Nephron progenitor cell (in vitro differentiated cells): ENCODE results near the gene PPP1R16B.
"Not testable (repeated sequence)": the region's sequence is repeated elsewhere in the genome, so short reads cannot be mapped to it uniquely, and the experiment has no call there.

Experiments used
- DNase-seq: peaks from one replicate; pipeline ENCODE4 v3.0.0; 2021
- H3K27ac Mint-ChIP-seq: 2 replicates; pipeline ENCODE4 v1.8.0; 2021; ENCODE audit warnings: mild to moderate bottlenecking, moderate library complexity, mixed read lengths
- H3K27me3 Mint-ChIP-seq: 2 replicates; pipeline ENCODE4 v1.8.0; 2021; ENCODE audit warnings: mild to moderate bottlenecking, low read depth, mixed read lengths; ENCODE audit not compliant: poor library complexity
- H3K36me3 Mint-ChIP-seq: 2 replicates; pipeline ENCODE4 v1.8.0; 2021; ENCODE audit warnings: low read depth, mixed read lengths
- H3K4me1 Mint-ChIP-seq: 2 replicates; pipeline ENCODE4 v1.8.0; 2021; ENCODE audit warnings: mixed read lengths
- H3K4me3 Mint-ChIP-seq: 2 replicates; pipeline ENCODE4 v1.8.0; 2021; ENCODE audit warnings: mild to moderate bottlenecking, moderate library complexity, mixed read lengths
- H3K9me3 Mint-ChIP-seq: 2 replicates; pipeline ENCODE4 v1.8.0; 2021; ENCODE audit warnings: mild to moderate bottlenecking, moderate library complexity, mixed read lengths
- TF ChIP-seq, protein P1 (sequence below): fragments of 200-600 bp; sonication (generic); IDR thresholded peaks from 2 replicates; pipeline ENCODE4 v1.5.0; 2021; ENCODE audit warnings: antibody characterized with exemption

PPP1R16B gene

DNA sequence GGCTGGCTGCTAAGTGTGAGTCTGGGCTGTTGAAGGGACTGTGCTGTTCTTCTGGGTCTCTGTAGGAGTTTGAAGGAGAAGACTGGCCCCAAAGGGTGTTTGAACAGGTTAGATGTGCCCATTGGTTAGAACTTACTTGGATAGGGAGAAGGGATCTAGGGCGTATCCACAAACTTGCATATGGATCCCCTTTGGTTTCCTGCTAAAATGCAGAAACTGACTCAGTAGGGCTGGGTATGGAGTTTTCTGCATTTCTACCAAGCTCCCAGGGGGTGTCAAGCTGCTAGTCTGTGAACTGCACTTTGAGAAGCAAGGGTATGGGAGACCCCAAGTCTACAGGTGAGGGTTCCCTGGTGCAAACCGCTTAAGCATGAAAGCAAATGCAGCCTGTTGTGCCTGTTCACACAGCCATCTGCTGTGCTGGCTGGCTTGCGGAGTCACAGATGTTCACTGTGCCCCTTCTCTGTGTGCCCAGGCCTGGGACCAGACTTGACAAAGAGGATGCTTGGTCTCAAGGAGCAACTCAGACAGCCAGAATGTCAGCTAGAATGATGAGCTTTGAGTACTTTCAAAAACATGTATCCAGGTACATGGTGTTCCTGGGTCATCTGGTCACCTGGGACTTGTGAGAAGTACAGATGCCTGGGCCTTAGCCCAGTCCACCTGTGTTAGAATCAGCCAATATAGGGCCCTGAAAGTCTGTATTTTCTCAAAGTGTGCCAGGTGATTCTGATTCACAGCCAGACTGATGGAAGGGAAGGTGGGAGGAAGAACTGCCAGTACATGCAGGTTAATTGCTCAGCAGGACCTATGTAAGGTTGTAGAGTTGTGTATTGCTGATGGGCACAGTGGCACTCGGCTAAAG lies 7.4 kb downstream of the PPP1R16B start:
- TF ChIP-seq, protein P1, sequence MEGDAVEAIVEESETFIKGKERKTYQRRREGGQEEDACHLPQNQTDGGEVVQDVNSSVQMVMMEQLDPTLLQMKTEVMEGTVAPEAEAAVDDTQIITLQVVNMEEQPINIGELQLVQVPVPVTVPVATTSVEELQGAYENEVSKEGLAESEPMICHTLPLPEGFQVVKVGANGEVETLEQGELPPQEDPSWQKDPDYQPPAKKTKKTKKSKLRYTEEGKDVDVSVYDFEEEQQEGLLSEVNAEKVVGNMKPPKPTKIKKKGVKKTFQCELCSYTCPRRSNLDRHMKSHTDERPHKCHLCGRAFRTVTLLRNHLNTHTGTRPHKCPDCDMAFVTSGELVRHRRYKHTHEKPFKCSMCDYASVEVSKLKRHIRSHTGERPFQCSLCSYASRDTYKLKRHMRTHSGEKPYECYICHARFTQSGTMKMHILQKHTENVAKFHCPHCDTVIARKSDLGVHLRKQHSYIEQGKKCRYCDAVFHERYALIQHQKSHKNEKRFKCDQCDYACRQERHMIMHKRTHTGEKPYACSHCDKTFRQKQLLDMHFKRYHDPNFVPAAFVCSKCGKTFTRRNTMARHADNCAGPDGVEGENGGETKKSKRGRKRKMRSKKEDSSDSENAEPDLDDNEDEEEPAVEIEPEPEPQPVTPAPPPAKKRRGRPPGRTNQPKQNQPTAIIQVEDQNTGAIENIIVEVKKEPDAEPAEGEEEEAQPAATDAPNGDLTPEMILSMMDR, result no peak
- Mint-ChIP-seq H3K27ac (no peak overlapping the region), H3K27me3 (peaks cover 69% of the 10 kb centered on the region), H3K4me1 (no peaks in the 10 kb centered on the region), H3K4me3 (no peak overlapping the region), H3K36me3 (no peaks in the 10 kb centered on the region), H3K9me3 (no peaks in the 10 kb centered on the region)
- no peak for DNase-seq

DNA sequence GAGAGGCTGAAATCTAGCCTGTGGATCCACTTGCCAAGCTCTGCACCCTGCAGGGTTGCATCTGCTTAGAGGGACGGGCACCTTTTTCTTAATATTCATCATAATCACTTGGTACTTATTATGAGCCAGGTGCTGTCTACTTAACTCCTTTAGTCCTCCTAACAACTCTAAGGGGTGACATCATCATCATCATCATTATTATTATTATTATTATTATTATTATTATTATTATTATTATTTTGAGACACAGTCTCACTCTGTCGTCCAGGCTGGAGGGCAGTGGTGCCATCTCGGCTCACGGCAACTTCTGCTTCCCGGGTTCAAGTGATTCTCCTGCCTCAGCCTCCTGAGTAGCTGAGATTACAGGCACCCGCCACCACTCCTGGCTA lies 8.1 kb downstream of the PPP1R16B start:
- not testable (repeated sequence) for H3K9me3 Mint-ChIP-seq, H3K4me1 Mint-ChIP-seq, H3K36me3 Mint-ChIP-seq, DNase-seq, H3K4me3 Mint-ChIP-seq, H3K27ac Mint-ChIP-seq
- peaks cover 63% of the 10 kb centered on the region for H3K27me3 Mint-ChIP-seq

DNA sequence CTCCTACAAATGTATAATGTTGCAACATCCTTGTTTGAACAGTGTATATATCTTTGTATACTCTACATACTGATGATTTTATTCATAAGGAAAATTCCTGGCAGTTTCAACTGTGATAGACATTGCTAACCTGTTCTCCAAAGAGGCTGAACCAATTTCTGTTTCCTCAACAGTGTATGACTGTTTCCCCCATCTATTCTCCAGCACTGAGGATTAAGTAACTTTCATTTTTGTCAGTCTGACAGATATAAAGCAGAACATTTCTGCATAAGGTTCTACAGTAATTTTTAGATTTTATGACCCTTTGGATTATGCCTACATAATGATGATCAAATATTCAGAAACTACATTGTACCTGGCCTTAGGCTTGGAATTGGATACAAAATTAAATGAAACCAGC lies 9.9 kb downstream of the PPP1R16B start:
- Mint-ChIP-seq H3K27ac (no peak overlapping the region), H3K9me3 (no peaks in the 10 kb centered on the region), H3K4me3 (no peak overlapping the region), H3K4me1 (no peaks in the 10 kb centered on the region), H3K36me3 (no peaks in the 10 kb centered on the region), H3K27me3 (peaks cover 44% of the 10 kb centered on the region)
- TF ChIP-seq, protein P1, result no peak
- DNase-seq, result no peak

DNA sequence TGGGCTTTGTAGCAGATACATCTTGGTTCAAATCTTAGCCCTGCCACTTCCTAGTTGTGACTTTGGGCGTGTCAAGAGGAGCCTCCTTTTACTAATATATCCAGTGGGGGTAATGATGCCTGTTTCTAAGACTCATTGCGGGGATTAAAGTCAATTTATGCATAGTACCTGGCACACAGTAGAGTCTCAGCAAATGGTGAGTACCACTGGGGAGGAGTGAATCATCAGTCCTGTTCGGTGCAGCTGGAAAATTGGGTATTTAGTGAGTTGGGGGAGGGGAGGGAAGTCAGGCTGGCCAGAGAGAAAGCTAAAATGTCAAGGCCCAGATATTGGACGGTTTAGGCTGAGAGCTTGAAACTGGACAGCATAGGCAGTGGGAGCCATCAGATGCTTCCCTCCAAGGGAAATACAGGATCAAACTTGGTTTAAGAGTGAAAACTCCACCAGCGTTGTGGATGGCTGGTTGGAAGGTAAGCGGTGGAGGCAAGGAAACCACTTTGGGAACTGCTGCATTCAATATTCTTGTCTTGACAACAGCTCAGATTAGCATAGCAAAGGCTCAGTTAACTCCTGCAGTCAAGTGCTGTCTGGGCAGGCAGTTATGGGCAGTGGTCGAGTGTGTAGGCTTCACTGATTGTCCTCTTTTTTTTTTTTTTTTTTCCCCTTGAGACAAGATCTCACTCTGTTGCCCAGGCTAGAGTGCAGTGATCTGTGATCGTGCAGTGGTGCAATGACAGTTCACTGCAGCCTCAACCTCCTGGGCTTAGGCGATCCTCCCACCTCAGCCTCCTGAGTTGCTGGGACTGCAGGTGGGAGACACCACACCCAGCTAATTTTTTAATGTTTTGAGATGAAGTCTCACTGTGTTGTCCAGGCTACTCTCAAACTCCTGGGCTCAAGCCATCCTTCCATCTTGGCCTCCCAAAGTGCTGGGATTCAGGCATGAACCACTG lies 12.9 kb downstream of the PPP1R16B start:
- H3K9me3 Mint-ChIP-seq, result peaks cover 12% of the 10 kb centered on the region
- peaks cover 4% of the 10 kb centered on the region for H3K4me1 Mint-ChIP-seq
- peaks cover 3% of the 10 kb centered on the region for H3K36me3 Mint-ChIP-seq
- no peak for DNase-seq
- peaks cover 20% of the 10 kb centered on the region for H3K27me3 Mint-ChIP-seq
- TF ChIP-seq, protein P1, result no peak
- H3K27ac Mint-ChIP-seq, result no peak overlapping the region
- no peak overlapping the region for H3K4me3 Mint-ChIP-seq

DNA sequence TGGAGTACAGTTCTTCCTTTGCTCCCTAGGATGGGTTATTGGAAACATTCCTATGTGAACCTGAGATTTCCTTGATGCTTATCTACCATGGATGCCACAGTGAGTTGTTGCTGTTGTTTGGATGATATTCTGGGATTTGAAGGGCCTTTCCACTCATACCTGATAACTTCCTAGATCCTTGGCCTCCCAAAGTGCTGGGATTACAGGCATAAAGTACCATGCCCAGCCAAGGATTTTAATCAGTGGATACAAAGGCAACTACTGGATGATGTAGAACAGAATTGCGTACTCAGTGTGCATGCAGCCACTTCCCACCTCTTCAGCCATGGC lies 20.0 kb downstream of the PPP1R16B start:
- no peak overlapping the region for H3K27ac Mint-ChIP-seq
- no peak for DNase-seq
- H3K36me3 Mint-ChIP-seq, result peaks cover 3% of the 10 kb centered on the region
- peaks cover 8% of the 10 kb centered on the region for H3K27me3 Mint-ChIP-seq
- peaks cover 12% of the 10 kb centered on the region for H3K9me3 Mint-ChIP-seq
- H3K4me3 Mint-ChIP-seq, result peak overlapping the region; percentile 8
- H3K4me1 Mint-ChIP-seq, result peaks cover 55% of the 10 kb centered on the region
- TF ChIP-seq, protein P1, result no peak

DNA sequence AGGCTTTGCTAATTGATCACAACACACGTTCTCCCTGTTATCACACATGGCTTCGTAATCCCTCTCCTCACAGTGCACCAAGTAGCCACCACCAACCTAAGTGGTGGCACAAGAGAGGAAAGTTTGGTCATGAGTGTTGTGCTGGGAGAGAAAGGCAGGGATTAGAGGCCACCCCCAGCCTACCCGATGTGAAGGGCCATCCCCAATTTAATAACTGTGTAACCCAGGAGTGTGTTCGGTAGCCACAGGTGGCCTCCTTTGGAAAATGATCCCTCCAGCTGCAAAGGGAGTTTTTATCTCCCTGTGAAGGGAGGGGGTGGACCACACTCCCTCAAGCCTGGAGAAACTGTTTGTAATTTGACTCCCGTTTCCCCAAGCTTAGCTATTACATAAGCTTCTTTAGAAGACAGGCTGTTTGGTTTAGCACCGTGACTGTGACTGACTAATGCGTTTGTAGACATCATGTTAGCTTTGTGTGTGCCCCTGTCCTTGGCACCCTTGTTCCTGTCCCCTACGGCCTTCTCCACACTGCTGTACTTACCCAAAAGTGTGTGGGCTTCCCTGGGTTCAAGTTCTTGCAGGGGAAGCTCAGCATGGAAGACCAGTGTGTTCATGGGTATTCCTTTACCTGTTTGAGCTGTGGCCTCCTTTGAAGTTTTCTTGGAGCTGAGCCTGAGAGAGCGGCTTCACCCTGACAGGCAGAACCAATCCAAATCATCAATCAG lies 20.6 kb downstream of the PPP1R16B start:
- Mint-ChIP-seq H3K27ac (peak overlapping the region; percentile 54), H3K27me3 (peaks cover 8% of the 10 kb centered on the region), H3K4me1 (peaks cover 55% of the 10 kb centered on the region), H3K4me3 (peak overlapping the region; percentile 30), H3K9me3 (peaks cover 11% of the 10 kb centered on the region), H3K36me3 (peaks cover 2% of the 10 kb centered on the region)
- peak; percentile 33 for DNase-seq
- TF ChIP-seq, protein P1, result no peak
